Measurements from ENCODE around the gene CRACR2A.

The CRACR2A gene

GRCh38 chr12:3775385-3776035, 22.6 kb upstream of the CRACR2A start:
- TF ChIP-seq CTCF (IDR thresholded peaks at IDR 0.05; ENCODE audit: low read length) (no peak), EZH2 (optimal IDR thresholded peaks at IDR 0.05; ENCODE audit: low read depth, low read length) (no peak), EZH2phosphoT487 (IDR thresholded peaks at IDR 0.05; ENCODE audit: low read length) (no peak)
- H3K79me2 ChIP-seq (ENCODE audit: low read length): no peaks in the 10 kb centered on the region

GRCh38 chr12:3772380-3772779, 19.5 kb upstream of the CRACR2A start:
- Histone ChIP-seq H3K27me3 (replicated peaks; ENCODE audit: insufficient read depth, low read length) (no peaks in the 10 kb centered on the region), H3K4me2 (ENCODE audit: low read depth, low read length) (no peak overlapping the region), H3K4me3 (ENCODE audit: low read length) (no peak overlapping the region), H3F3A (ENCODE audit: insufficient read depth, low read length) (no peaks in the 10 kb centered on the region), H3K4me1 (ENCODE audit: low read length) (no peaks in the 10 kb centered on the region), H4K20me1 (ENCODE audit: insufficient read depth, low read length) (no peaks in the 10 kb centered on the region), H3K9ac (ENCODE audit: low read length) (no peak overlapping the region), H3K79me2 (ENCODE audit: low read length) (no peaks in the 10 kb centered on the region), H3K27ac (ENCODE audit: low read length) (no peak overlapping the region), H2AFZ (ENCODE audit: low read length) (no peak overlapping the region), H3K36me3 (replicated peaks; ENCODE audit: insufficient read depth, low read length) (no peaks in the 10 kb centered on the region), H3K9me3 (replicated peaks; ENCODE audit: insufficient read depth, low read length) (no peaks in the 10 kb centered on the region), H3K9me2 (replicated peaks; ENCODE audit: insufficient read depth, low read length) (no peaks in the 10 kb centered on the region)
- DNase-seq: no peak
- TF ChIP-seq EZH2 (optimal IDR thresholded peaks at IDR 0.05; ENCODE audit: low read depth, low read length) (no peak), EZH2phosphoT487 (IDR thresholded peaks at IDR 0.05; ENCODE audit: low read length) (no peak), CTCF (IDR thresholded peaks at IDR 0.05; ENCODE audit: low read length) (no peak)

More at GRCh38 chr12:3775385-3776035, 22.6 kb upstream of the CRACR2A start:
- H3K36me3 ChIP-seq (replicated peaks; ENCODE audit: insufficient read depth, low read length): no peaks in the 10 kb centered on the region
- H3K4me3 ChIP-seq (ENCODE audit: low read length): no peak overlapping the region
- H3K27ac ChIP-seq (ENCODE audit: low read length): no peak overlapping the region
- no peaks in the 10 kb centered on the region for H3K9me3 ChIP-seq (replicated peaks; ENCODE audit: insufficient read depth, low read length)
- DNase-seq: no peak
- no peaks in the 10 kb centered on the region for H3K4me1 ChIP-seq (ENCODE audit: low read length)
- H2AFZ ChIP-seq (ENCODE audit: low read length): no peak overlapping the region
- H3K9me2 ChIP-seq (replicated peaks; ENCODE audit: insufficient read depth, low read length): no peaks in the 10 kb centered on the region
- no peak overlapping the region for H3K4me2 ChIP-seq (ENCODE audit: low read depth, low read length)
- no peak overlapping the region for H3K9ac ChIP-seq (ENCODE audit: low read length)
- H4K20me1 ChIP-seq (ENCODE audit: insufficient read depth, low read length): no peaks in the 10 kb centered on the region
- no peaks in the 10 kb centered on the region for H3F3A ChIP-seq (ENCODE audit: insufficient read depth, low read length)
- no peaks in the 10 kb centered on the region for H3K27me3 ChIP-seq (replicated peaks; ENCODE audit: insufficient read depth, low read length)

GRCh38 chr12:3771853-3772252, 18.9 kb upstream of the CRACR2A start:
- DNase-seq: no peak
- H3K9me2 ChIP-seq (replicated peaks; ENCODE audit: insufficient read depth, low read length): no peaks in the 10 kb centered on the region
- H4K20me1 ChIP-seq (ENCODE audit: insufficient read depth, low read length): no peaks in the 10 kb centered on the region
- H3K4me2 ChIP-seq (ENCODE audit: low read depth, low read length): no peak overlapping the region
- H3K79me2 ChIP-seq (ENCODE audit: low read length): no peaks in the 10 kb centered on the region
- H2AFZ ChIP-seq (ENCODE audit: low read length): no peak overlapping the region
- H3K9me3 ChIP-seq (replicated peaks; ENCODE audit: insufficient read depth, low read length): no peaks in the 10 kb centered on the region
- H3K36me3 ChIP-seq (replicated peaks; ENCODE audit: insufficient read depth, low read length): no peaks in the 10 kb centered on the region
- no peak overlapping the region for H3K9ac ChIP-seq (ENCODE audit: low read length)
- no peak for TF ChIP-seq CTCF (IDR thresholded peaks at IDR 0.05; ENCODE audit: low read length)
- no peak for TF ChIP-seq EZH2phosphoT487 (IDR thresholded peaks at IDR 0.05; ENCODE audit: low read length)
- no peak for TF ChIP-seq EZH2 (optimal IDR thresholded peaks at IDR 0.05; ENCODE audit: low read depth, low read length)
- H3K27me3 ChIP-seq (replicated peaks; ENCODE audit: insufficient read depth, low read length): no peaks in the 10 kb centered on the region
- H3K4me3 ChIP-seq (ENCODE audit: low read length): no peak overlapping the region
- H3F3A ChIP-seq (ENCODE audit: insufficient read depth, low read length): no peaks in the 10 kb centered on the region
- H3K27ac ChIP-seq (ENCODE audit: low read length): no peak overlapping the region
- H3K4me1 ChIP-seq (ENCODE audit: low read length): no peaks in the 10 kb centered on the region

Measured in MM.1S (cell line).